Suppressor macrophage (primary cell): ENCODE measurements around the gene NR2F6.

ENCODE experiments used
- DNase-seq, 4 experiments: peaks; one replicate each; pipeline ENCODE4 v3.0.0-alpha.2; 2020 to 2022

The NR2F6 gene

GRCh38 chr19:17237747-17238706 is 7.7 kb downstream of the NR2F6 start:
- no peak for DNase-seq

- no peak for DNase-seq
Observed at GRCh38 chr19:17236811-17237543, 8.7 kb downstream of the NR2F6 start.

- DNase-seq, result peak in 1 of 4 experiments; percentile 20
Observed at GRCh38 chr19:17235971-17236777, 9.5 kb downstream of the NR2F6 start.

GRCh38 chr19:17235300-17235970 is 10.3 kb downstream of the NR2F6 start:
- DNase-seq, result peak; percentile 48 to 88 (median 73)

GRCh38 chr19:17234911-17235299 is 10.8 kb downstream of the NR2F6 start:
- peak; percentile 38 to 65 (median 48) for DNase-seq

GRCh38 chr19:17232258-17232657 is 13.5 kb downstream of the NR2F6 start:
- DNase-seq, result no peak

DNA sequence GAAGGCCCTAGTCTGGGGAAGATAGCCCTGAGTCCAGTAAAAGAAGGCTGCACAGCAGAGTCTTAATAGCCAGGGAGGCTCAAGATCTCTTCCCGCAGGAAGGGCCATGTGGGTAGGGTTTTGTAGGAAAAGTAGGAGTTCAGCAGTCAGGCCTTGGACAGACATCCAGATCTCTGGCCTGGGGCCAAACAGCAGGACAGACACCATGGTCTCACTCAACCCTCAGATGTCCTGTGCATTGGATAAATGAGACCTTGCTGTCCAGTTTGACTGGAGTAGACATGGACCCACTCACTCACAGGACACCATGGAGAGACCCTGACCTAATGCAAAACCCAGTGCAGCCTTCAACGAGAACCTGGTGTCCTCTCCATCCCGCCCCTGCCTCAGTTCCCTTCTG is 15.8 kb downstream of the NR2F6 start:
- no peak for DNase-seq

GRCh38 chr19:17227798-17228367 is 17.8 kb downstream of the NR2F6 start:
- no peak for DNase-seq

DNA sequence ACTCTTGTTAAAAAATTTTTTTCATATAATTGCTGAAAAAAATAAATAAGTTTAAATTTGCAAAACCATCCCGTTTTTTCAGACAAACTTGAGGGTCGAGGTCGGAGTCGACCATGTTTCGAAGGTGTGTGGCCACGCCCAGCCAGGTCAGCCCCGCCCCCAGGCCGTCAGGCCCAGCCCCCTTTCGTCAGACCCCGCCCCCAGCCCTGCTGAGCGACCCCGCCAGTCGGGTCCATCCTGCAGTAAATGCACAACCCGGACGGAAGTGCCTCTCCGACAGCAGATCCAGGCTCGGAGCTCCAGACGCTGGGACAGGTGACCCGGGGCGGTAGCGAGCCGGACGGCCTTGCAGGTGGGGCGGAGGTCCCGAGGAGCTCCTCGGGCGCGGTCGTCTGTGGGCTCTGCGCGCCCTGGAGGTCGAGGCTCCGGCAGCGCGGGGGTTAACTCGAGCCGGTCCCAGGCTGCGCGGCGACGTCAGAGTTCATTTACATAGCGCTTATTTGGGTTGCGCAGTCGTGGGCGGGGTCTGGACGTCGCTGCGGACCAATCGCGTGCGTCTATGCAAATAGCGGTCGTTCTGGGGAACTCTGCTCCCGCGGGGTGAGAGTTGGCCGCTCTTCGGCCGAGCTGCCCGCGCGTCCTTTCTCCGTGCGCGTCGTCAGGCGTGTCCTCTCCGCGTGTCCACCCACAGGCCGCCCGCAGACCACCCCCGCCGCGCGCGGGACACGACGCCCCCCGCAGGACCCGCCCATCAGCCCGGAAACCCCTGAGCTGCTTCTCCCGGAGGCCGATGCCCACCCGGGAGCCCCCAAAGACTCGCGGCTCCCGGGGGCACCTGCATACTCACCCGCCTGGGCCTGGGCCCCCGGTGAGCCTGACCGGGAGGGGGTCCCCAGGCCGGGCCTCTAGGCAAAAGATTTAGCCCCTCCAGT is 19.5 kb downstream of the NR2F6 start, which contains the start of gene OCEL1:
TSS of gene OCEL1 (plus strand) at position 225 of the 932 bp plus-strand sequence. CDS start at position 247, 22 bp downstream.
- peak; percentile 100 for DNase-seq

GRCh38 chr19:17225053-17225452 is 20.7 kb downstream of the NR2F6 start:
- DNase-seq, result no peak

- peak in 3 of 4 experiments; percentile 48 to 57 (median 51) for DNase-seq
Observed at GRCh38 chr19:17220207-17220758, 25.4 kb downstream of the NR2F6 start.

GRCh38 chr19:17219286-17219685 is 26.4 kb downstream of the NR2F6 start:
- no peak for DNase-seq

- no peak for DNase-seq
Observed at GRCh38 chr19:17216058-17216670, 29.6 kb downstream of the NR2F6 start.

GRCh38 chr19:17215127-17215971 is 30.4 kb downstream of the NR2F6 start, which contains the start of gene USE1:
TSS of gene USE1 (plus strand) at chr19:17215357. CDS start at chr19:17215406, 49 bp downstream.
- DNase-seq, result peak; percentile 90 to 96 (median 94)

GRCh38 chr19:17214508-17215126 is 31.1 kb downstream of the NR2F6 start:
- DNase-seq, result no peak

- no peak for DNase-seq
Observed at GRCh38 chr19:17213334-17213733, 32.4 kb downstream of the NR2F6 start.

DNA sequence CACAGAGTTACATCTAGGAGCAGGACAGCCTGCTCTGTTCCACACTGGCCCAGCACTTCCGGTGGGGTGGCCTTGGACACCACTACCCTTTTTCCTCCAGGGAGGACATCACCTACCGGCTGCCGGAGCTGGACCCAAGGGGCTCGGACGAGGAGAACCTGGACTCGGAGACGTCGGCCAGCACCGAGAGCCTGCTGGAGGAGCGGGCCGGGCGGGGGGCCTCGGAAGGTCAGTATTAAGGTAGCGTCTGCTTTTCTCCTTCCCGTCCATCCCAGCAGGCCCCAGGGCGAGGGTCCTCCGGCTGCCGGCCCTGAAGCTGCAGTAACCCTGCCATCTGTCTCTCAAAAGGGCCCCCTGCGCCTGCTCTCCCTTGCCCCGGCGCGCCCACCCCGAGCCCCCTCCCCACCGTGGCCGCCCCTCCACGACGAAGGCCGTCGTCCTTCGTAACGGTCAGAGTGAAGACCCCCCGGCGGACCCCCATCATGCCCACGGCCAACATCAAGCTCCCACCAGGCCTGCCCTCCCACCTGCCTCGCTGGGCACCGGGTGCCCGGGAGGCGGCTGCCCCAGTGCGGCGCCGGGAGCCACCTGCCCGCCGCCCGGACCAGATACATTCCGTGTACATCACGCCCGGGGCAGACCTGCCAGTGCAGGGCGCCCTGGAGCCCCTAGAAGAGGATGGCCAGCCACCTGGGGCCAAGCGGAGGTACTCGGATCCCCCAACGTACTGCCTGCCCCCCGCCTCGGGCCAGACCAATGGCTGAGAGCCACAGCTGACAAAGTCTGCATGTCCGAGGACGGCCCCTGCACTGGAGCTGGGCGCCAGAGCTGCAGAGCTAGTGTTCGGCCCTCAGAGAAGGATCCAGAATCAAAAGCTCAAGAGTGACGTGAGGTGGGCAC is 33.9 kb downstream of the NR2F6 start:
- no peak for DNase-seq
